SU-DHL-6 (cell line): ENCODE measurements around the gene CPED1.

Experiments
- EZH2phosphoT487 ChIP-seq: fragments of 200-600 bp; sonication (generic), shearing (Covaris generic); conservative IDR thresholded peaks from 2 replicates; pipeline ENCODE4 v1.6.1; 2018; ENCODE audit warnings: mild to moderate bottlenecking, antibody characterized with exemption, low read length, moderate library complexity, mixed read lengths
- TF ChIP-seq, protein P1 (sequence below): fragments of 200-600 bp; sonication (generic); IDR thresholded peaks from one replicate; pipeline ENCODE4 v1.5.1; 2017; ENCODE audit warnings: antibody characterized with exemption, mild to moderate bottlenecking, low read length, moderate library complexity; ENCODE audit not compliant: insufficient read depth, poor library complexity, severe bottlenecking

DNA sequence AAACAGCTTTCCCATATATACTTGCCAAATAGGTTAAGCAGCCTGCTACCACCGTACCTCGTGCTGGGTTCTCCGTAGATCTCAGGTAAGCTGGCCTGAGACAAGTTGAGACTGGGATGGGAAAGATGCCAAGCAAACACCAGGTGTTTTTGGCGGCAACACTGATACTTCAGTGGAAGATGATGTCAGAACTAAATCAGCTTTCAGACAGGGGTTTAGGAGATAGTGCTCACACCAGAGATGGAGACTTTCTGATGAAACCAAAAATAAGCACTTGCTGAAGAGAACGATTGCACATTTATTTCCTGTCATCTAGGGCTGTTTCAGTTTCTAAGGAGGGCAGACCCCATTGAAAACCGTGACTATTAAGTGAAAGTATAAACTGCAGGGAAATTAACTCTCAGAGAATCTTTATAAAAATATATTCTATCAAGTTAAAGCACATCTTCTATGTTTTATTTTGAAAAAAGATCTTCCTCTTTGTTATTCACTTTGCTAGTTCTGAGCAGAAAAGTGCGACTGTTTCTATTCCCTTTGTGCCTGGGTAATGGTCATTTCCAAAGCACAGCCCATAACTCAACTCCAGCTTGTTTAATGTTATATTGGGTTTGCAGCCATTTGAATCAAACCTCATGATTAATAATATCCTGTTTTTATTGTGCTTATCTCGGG is 149.9 kb downstream of the CPED1 start:
- TF ChIP-seq, protein P1, sequence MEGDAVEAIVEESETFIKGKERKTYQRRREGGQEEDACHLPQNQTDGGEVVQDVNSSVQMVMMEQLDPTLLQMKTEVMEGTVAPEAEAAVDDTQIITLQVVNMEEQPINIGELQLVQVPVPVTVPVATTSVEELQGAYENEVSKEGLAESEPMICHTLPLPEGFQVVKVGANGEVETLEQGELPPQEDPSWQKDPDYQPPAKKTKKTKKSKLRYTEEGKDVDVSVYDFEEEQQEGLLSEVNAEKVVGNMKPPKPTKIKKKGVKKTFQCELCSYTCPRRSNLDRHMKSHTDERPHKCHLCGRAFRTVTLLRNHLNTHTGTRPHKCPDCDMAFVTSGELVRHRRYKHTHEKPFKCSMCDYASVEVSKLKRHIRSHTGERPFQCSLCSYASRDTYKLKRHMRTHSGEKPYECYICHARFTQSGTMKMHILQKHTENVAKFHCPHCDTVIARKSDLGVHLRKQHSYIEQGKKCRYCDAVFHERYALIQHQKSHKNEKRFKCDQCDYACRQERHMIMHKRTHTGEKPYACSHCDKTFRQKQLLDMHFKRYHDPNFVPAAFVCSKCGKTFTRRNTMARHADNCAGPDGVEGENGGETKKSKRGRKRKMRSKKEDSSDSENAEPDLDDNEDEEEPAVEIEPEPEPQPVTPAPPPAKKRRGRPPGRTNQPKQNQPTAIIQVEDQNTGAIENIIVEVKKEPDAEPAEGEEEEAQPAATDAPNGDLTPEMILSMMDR = no peak
- TF ChIP-seq EZH2phosphoT487 = no peak
